ENCODE data around the gene SIPA1L3.
"Not testable (repeated sequence)": the region's sequence is repeated elsewhere in the genome, so short reads cannot be mapped to it uniquely, and the experiment has no call there.

The SIPA1L3 gene

GRCh38 chr19:37906869-37907734 is at the start of gene SIPA1L3:
Gene SIPA1L3 (plus strand): TSS chr19:37907208. CDS start chr19:38081566, 174,358 bp downstream.
- DNase-seq (ENCODE audit: low spot score), result peak; percentile 95

- DNase-seq (ENCODE audit: low spot score), result no peak
These were observed 42.5 kb upstream of the SIPA1L3 start for GRCh38 chr19:37864501-37864900.

GRCh38 chr19:37865930-37866329 is 41.1 kb upstream of the SIPA1L3 start:
- DNase-seq (ENCODE audit: low spot score), result not testable (repeated sequence)

GRCh38 chr19:37867831-37868230 is 39.2 kb upstream of the SIPA1L3 start:
- peak; percentile 22 for DNase-seq (ENCODE audit: low spot score)

GRCh38 chr19:37869766-37870340 is 37.2 kb upstream of the SIPA1L3 start:
- no peak for DNase-seq (ENCODE audit: low spot score)

- no peak for DNase-seq (ENCODE audit: low spot score)
These were observed 34.6 kb upstream of the SIPA1L3 start for GRCh38 chr19:37872383-37872782.

- no peak for DNase-seq (ENCODE audit: low spot score)
These were observed 32.2 kb upstream of the SIPA1L3 start for GRCh38 chr19:37874784-37875183.

GRCh38 chr19:37876032-37876431 is 31.0 kb upstream of the SIPA1L3 start:
- no peak for DNase-seq (ENCODE audit: low spot score)

- no peak for DNase-seq (ENCODE audit: low spot score)
These were observed 29.9 kb upstream of the SIPA1L3 start for GRCh38 chr19:37877147-37877546.

GRCh38 chr19:37885392-37885791 is 21.6 kb upstream of the SIPA1L3 start:
- no peak for DNase-seq (ENCODE audit: low spot score)

GRCh38 chr19:37886571-37886970 is 20.4 kb upstream of the SIPA1L3 start:
- DNase-seq (ENCODE audit: low spot score), result no peak

GRCh38 chr19:37893845-37894575 is 13.0 kb upstream of the SIPA1L3 start:
- DNase-seq (ENCODE audit: low spot score), result no peak

- DNase-seq (ENCODE audit: low spot score), result no peak
These were observed 10.8 kb upstream of the SIPA1L3 start for GRCh38 chr19:37896180-37896579.

GRCh38 chr19:37899453-37899852 is 7.6 kb upstream of the SIPA1L3 start:
- no peak for DNase-seq (ENCODE audit: low spot score)

- DNase-seq (ENCODE audit: low spot score), result no peak
These were observed 7.0 kb upstream of the SIPA1L3 start for GRCh38 chr19:37899966-37900365.

- DNase-seq (ENCODE audit: low spot score), result peak; percentile 76
These were observed 4.3 kb upstream of the SIPA1L3 start for GRCh38 chr19:37902668-37903067.

GRCh38 chr19:37903096-37903495 is 3.9 kb upstream of the SIPA1L3 start:
- no peak for DNase-seq (ENCODE audit: low spot score)

GRCh38 chr19:37905946-37906868 is 801 bp upstream of the SIPA1L3 start, which contains the start of gene WDR87:
Gene WDR87 (minus strand): TSS chr19:37906594. CDS start chr19:37898239, 8,355 bp downstream.
- no peak for DNase-seq (ENCODE audit: low spot score)

- no peak for DNase-seq (ENCODE audit: low spot score)
These were observed 887 bp downstream of the SIPA1L3 start for GRCh38 chr19:37907735-37908455.

- no peak for DNase-seq (ENCODE audit: low spot score)
These were observed 2.7 kb downstream of the SIPA1L3 start for GRCh38 chr19:37909661-37910199.

GRCh38 chr19:37914908-37915307 is 7.9 kb downstream of the SIPA1L3 start:
- DNase-seq (ENCODE audit: low spot score), result no peak
